Measurements from ENCODE around the gene CIROP. TPM values are rescaled to one million over a fixed set of nuclear protein-coding genes. Genes with fewer than 3 reads are reported as not detected.

Gene CIROP
- total and polyA plus RNA-seq, 9 of the 15 experiments (the other 6 are each of a cell fraction or from before 2014, with no cell fraction given), result not detected

DNA sequence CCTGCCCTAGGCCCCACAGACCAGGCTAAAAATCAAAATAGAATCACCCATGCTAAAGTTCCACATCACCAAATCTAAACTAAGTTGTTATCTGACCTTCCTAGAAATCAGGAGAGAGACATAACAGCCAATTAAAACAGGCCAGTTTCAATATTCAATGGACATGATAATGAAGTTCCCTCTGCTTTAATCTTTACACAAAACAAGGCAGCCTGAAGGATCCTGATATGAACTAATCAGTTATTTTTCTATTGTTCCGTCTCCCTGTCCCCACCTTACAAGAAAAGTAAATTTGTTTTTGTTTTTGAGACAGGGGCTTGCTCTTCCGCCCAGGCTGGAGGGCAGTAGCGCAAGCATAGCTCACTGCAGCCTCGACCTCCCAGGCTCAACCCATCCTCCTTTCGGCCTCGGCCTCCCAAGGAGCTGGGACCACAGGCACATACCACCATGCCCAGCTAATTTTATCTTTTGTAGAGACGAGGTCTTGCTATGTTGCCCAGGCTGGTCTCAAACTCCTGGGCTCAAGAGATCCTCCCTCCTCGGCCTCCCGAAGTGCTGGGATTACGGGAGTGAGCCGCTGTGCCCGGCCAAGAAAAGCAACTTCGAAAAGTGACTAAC, 19.7 kb upstream of the CIROP start (continued):
- TF ChIP-seq, protein P1, sequence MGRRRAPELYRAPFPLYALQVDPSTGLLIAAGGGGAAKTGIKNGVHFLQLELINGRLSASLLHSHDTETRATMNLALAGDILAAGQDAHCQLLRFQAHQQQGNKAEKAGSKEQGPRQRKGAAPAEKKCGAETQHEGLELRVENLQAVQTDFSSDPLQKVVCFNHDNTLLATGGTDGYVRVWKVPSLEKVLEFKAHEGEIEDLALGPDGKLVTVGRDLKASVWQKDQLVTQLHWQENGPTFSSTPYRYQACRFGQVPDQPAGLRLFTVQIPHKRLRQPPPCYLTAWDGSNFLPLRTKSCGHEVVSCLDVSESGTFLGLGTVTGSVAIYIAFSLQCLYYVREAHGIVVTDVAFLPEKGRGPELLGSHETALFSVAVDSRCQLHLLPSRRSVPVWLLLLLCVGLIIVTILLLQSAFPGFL (CRISPR knock-in tag; IDR thresholded peaks at IDR 0.05), result no peak
- TF ChIP-seq YY1 (IDR thresholded peaks at IDR 0.05; ENCODE audit: borderline replicate concordance in 1 of 3, control insufficient read depth in 1 of 3, extremely low read depth in 1 of 3, insufficient read depth in 3 of 3, insufficient read length in 1 of 3, insufficient replicate concordance in 2 of 3, low read depth in 1 of 3, low read length in 2 of 3), result no peak
- peak in 1 of 2 experiments; percentile 29; a peak in 2 of 4 replicates for TF ChIP-seq RCOR1 (IDR thresholded peaks at IDR 0.05; ENCODE audit: borderline replicate concordance in 1 of 2, low read depth in 2 of 2, low read length in 2 of 2)
- TF ChIP-seq TEAD2 (tag; IDR thresholded peaks at IDR 0.05), result no peak
- TF ChIP-seq, protein P2, sequence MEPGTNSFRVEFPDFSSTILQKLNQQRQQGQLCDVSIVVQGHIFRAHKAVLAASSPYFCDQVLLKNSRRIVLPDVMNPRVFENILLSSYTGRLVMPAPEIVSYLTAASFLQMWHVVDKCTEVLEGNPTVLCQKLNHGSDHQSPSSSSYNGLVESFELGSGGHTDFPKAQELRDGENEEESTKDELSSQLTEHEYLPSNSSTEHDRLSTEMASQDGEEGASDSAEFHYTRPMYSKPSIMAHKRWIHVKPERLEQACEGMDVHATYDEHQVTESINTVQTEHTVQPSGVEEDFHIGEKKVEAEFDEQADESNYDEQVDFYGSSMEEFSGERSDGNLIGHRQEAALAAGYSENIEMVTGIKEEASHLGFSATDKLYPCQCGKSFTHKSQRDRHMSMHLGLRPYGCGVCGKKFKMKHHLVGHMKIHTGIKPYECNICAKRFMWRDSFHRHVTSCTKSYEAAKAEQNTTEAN (CRISPR knock-in tag; IDR thresholded peaks at IDR 0.05), result 0 out of 2 replicates have a peak, but pooled peaks have one; percentile 27
- no peak for TF ChIP-seq SLC30A9 (CRISPR knock-in tag; IDR thresholded peaks at IDR 0.05)
- TF ChIP-seq RBM22 (IDR thresholded peaks at IDR 0.05; ENCODE audit: low read depth, low read length, poor library complexity, severe bottlenecking), result no peak
- no peak for TF ChIP-seq ZNF668 (CRISPR knock-in tag; IDR thresholded peaks at IDR 0.05)
- TF ChIP-seq ZNF121 (CRISPR knock-in tag; conservative IDR thresholded peaks at IDR 0.05), result peak; percentile 35
- TF ChIP-seq, protein P3, sequence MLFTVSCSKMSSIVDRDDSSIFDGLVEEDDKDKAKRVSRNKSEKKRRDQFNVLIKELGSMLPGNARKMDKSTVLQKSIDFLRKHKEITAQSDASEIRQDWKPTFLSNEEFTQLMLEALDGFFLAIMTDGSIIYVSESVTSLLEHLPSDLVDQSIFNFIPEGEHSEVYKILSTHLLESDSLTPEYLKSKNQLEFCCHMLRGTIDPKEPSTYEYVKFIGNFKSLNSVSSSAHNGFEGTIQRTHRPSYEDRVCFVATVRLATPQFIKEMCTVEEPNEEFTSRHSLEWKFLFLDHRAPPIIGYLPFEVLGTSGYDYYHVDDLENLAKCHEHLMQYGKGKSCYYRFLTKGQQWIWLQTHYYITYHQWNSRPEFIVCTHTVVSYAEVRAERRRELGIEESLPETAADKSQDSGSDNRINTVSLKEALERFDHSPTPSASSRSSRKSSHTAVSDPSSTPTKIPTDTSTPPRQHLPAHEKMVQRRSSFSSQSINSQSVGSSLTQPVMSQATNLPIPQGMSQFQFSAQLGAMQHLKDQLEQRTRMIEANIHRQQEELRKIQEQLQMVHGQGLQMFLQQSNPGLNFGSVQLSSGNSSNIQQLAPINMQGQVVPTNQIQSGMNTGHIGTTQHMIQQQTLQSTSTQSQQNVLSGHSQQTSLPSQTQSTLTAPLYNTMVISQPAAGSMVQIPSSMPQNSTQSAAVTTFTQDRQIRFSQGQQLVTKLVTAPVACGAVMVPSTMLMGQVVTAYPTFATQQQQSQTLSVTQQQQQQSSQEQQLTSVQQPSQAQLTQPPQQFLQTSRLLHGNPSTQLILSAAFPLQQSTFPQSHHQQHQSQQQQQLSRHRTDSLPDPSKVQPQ (CRISPR knock-in tag; IDR thresholded peaks at IDR 0.05; ENCODE audit: borderline replicate concordance), result no peak
- no peak for TF ChIP-seq CEBPG (CRISPR knock-in tag; IDR thresholded peaks at IDR 0.05)
- no peak for TF ChIP-seq CEBPG (tag; conservative IDR thresholded peaks at IDR 0.05 in 1 of 2, IDR thresholded peaks at IDR 0.05 in 1 of 2)
- TF ChIP-seq MXI1 (IDR thresholded peaks at IDR 0.05; ENCODE audit: low read depth, low read length), result no peak
- no peak for TF ChIP-seq HDAC6 (IDR thresholded peaks at IDR 0.05; ENCODE audit: low read depth, low read length)
- peak; percentile 43; the same call in 1 of the 2 replicates for TF ChIP-seq TEAD4 (IDR thresholded peaks at IDR 0.05; ENCODE audit: low read length)
- no peak for TF ChIP-seq TEAD4 (CRISPR knock-in tag; IDR thresholded peaks at IDR 0.05; ENCODE audit: borderline replicate concordance)

Data from K562 (cell line).